Measurements from ENCODE around the gene CYP19A1. TPM values are rescaled to one million over a fixed set of nuclear protein-coding genes. Genes with fewer than 3 reads are reported as not detected.

The CYP19A1 gene
- total RNA-seq, 4 donors from 2014 or later, result 1.8 to 2.9 (median 2.5) TPM; not detected in 1

GRCh38 chr15:51260202-51260601 lies 78.2 kb downstream of the CYP19A1 start:
- Histone ChIP-seq H3K4me1 (no peaks in the 10 kb centered on the region), H3K9me3 (peaks cover 0 to 12% (median 0%) of the 10 kb centered on the region in 3 donors), H3K27me3 (peaks cover 21% of the 10 kb centered on the region), H3K4me3 (no peak overlapping the region), H3K36me3 (no peaks in the 10 kb centered on the region), H3K27ac (no peak overlapping the region)
- 17 to 39% methylated on average over 1 to 4 of the region's 4 CpGs for WGBS, 2 donors (ENCODE audit: low coverage in 1 of 2)
- TF ChIP-seq POLR2A (IDR thresholded peaks at IDR 0.05), result no peak
- no peak for TF ChIP-seq EP300 (IDR thresholded peaks at IDR 0.05)
- TF ChIP-seq POLR2AphosphoS5 (IDR thresholded peaks at IDR 0.05), result no peak
- ATAC-seq, result no peak

GRCh38 chr15:51255533-51255932 lies 82.9 kb downstream of the CYP19A1 start:
- TF ChIP-seq POLR2A (IDR thresholded peaks at IDR 0.05) (no peak), POLR2AphosphoS5 (IDR thresholded peaks at IDR 0.05) (no peak), EP300 (IDR thresholded peaks at IDR 0.05) (no peak)
- TF ChIP-seq, protein P1, sequence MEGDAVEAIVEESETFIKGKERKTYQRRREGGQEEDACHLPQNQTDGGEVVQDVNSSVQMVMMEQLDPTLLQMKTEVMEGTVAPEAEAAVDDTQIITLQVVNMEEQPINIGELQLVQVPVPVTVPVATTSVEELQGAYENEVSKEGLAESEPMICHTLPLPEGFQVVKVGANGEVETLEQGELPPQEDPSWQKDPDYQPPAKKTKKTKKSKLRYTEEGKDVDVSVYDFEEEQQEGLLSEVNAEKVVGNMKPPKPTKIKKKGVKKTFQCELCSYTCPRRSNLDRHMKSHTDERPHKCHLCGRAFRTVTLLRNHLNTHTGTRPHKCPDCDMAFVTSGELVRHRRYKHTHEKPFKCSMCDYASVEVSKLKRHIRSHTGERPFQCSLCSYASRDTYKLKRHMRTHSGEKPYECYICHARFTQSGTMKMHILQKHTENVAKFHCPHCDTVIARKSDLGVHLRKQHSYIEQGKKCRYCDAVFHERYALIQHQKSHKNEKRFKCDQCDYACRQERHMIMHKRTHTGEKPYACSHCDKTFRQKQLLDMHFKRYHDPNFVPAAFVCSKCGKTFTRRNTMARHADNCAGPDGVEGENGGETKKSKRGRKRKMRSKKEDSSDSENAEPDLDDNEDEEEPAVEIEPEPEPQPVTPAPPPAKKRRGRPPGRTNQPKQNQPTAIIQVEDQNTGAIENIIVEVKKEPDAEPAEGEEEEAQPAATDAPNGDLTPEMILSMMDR (IDR thresholded peaks at IDR 0.05), result no peak
- no CpG with 5 or more reads among the region's 2 CpGs for WGBS, 2 donors (ENCODE audit: low coverage in 1 of 2)
- Histone ChIP-seq H3K27ac (no peak overlapping the region), H3K36me3 (no peaks in the 10 kb centered on the region), H3K27me3 (peaks cover 6% of the 10 kb centered on the region), H3K4me3 (no peak overlapping the region), H3K9me3 (no peaks in the 10 kb centered on the region), H3K4me1 (no peaks in the 10 kb centered on the region)
- no peak for ATAC-seq

DNA sequence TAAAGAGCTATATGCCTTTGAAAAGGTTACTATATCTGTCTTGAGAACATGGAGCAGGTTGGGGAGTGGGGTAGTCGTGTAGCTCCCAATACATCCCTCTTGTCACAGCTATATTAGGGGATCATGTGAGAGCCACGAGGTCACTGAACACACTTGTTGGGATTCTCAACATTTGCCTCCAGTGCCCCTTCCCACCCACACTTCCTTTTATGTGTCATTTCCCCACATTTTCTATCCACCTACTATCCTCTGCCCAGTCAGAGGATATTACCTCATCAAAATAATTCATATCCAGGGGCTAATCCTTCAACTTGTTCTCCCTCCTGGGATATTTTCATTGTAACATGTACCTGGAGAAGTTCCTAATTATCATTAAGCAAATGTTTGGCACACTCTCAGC lies 85.0 kb downstream of the CYP19A1 start:
- no peaks in the 10 kb centered on the region for H3K36me3 ChIP-seq
- H3K4me3 ChIP-seq, result no peak overlapping the region
- H3K9me3 ChIP-seq, result no peaks in the 10 kb centered on the region
- TF ChIP-seq POLR2AphosphoS5 (IDR thresholded peaks at IDR 0.05) (no peak), EP300 (IDR thresholded peaks at IDR 0.05) (no peak), POLR2A (IDR thresholded peaks at IDR 0.05) (no peak)
- TF ChIP-seq, protein P1 (IDR thresholded peaks at IDR 0.05), result no peak
- no peak for ATAC-seq
- no peaks in the 10 kb centered on the region for H3K4me1 ChIP-seq
- H3K27me3 ChIP-seq, result peaks cover 5% of the 10 kb centered on the region
- WGBS, 2 donors (ENCODE audit: low coverage in 1 of 2), result 83 to 91% methylated on average over 1 to 2 of the region's 2 CpGs
- no peak overlapping the region for H3K27ac ChIP-seq

DNA sequence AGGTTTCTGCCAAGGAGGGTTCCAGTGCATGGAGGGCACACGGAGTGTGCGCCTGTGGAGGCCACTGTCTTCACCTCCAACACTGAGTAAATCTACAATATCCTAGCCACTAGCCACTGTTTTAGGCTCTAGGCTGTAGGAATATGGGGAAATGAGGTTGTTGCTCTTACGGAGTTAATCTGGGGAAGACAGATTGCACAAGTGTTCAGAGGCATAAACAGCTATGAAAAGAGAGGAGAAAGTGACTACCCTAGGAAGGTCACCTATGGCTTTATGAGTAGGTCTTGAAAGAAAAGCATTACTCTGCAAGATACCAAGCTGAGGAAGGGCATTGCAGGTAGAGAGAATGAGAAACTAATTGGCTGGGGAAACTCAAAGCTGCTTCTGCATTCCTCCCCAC lies 85.7 kb downstream of the CYP19A1 start:
- no peak overlapping the region for H3K4me3 ChIP-seq
- no peaks in the 10 kb centered on the region for H3K9me3 ChIP-seq
- H3K27me3 ChIP-seq, result no peaks in the 10 kb centered on the region
- TF ChIP-seq EP300 (IDR thresholded peaks at IDR 0.05) (no peak), POLR2A (IDR thresholded peaks at IDR 0.05) (no peak), POLR2AphosphoS5 (IDR thresholded peaks at IDR 0.05) (no peak)
- WGBS, 2 donors (ENCODE audit: low coverage in 1 of 2), result 89 to 100% methylated on average over 2 to 3 of the region's 3 CpGs
- H3K36me3 ChIP-seq, result no peaks in the 10 kb centered on the region
- no peaks in the 10 kb centered on the region for H3K4me1 ChIP-seq
- no peak for ATAC-seq
- H3K27ac ChIP-seq, result no peak overlapping the region

- ATAC-seq, result no peak
- 62% methylated on average over 1 of the region's 1 CpG; no CpG with 5 or more reads in 1 of the 2 donors for WGBS, 2 donors (ENCODE audit: low coverage in 1 of 2)
- TF ChIP-seq EP300 (IDR thresholded peaks at IDR 0.05) (no peak), POLR2A (IDR thresholded peaks at IDR 0.05) (no peak), POLR2AphosphoS5 (IDR thresholded peaks at IDR 0.05) (no peak)
- TF ChIP-seq, protein P1 (IDR thresholded peaks at IDR 0.05), result no peak
Measured at GRCh38 chr15:51251556-51251955, 86.8 kb downstream of the CYP19A1 start.

DNA sequence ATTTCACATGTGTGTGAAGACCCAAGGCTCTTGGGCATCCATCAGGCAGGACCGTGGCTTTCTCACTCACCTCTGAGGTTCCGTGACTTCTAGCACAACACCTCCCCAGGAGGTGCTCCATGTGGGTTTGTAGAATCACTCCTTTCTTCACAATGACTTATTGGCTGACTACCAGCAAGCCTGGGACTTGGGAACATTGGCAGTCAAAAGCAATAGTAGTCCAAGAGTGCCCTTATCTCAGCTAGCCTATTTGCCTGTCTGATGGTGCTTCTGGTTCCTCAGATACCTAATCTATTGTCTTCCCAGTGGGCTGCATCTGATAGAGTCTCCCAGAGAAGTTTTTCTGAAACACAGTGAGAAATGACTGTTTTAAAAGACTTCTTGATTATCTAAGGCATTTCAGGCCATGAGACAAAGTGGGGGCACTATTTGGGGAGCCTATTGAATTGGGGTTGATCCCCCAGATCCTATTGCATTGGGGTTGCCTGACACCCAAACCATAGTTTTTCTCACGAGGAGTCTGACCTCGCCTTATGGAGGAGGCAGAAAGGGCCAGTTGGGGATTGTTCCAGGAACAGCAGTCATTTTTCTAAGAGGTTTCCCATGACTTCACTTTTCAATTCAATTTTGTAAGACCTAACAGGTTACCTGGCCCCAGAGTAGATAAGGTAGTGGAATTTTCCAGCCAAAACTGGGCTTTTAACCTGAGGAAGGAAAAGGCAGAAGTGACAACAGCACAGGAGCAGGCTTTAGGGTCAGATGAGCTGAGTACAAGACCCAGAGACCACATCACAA lies 88.0 kb downstream of the CYP19A1 start:
- 71 to 83% methylated on average over 4 of the region's 4 CpGs for WGBS, 2 donors (ENCODE audit: low coverage in 1 of 2)
- no peak for ATAC-seq
- TF ChIP-seq POLR2AphosphoS5 (IDR thresholded peaks at IDR 0.05), result no peak
- no peak for TF ChIP-seq POLR2A (IDR thresholded peaks at IDR 0.05)
- Histone ChIP-seq H3K9me3 (no peaks in the 10 kb centered on the region), H3K27ac (no peak overlapping the region), H3K4me3 (no peak overlapping the region), H3K4me1 (no peaks in the 10 kb centered on the region), H3K27me3 (peaks cover 4% of the 10 kb centered on the region), H3K36me3 (no peaks in the 10 kb centered on the region)

More at GRCh38 chr15:51251556-51251955, 86.8 kb downstream of the CYP19A1 start:
- H3K27me3 ChIP-seq, result peaks cover 2% of the 10 kb centered on the region
- H3K27ac ChIP-seq, result no peak overlapping the region
- H3K36me3 ChIP-seq, result no peaks in the 10 kb centered on the region
- H3K4me3 ChIP-seq, result no peak overlapping the region
- H3K9me3 ChIP-seq, result no peaks in the 10 kb centered on the region
- no peaks in the 10 kb centered on the region for H3K4me1 ChIP-seq
